HG03175 (cell line): Measurements from ENCODE around the gene PCSK6.
"Not testable (repeated sequence)": the region's sequence is repeated elsewhere in the genome, so short reads cannot be mapped to it uniquely, and the experiment has no call there.

Source experiments
- ATAC-seq: cut with Tn5 transposase; IDR thresholded peaks from one replicate; pipeline ENCODE4 v1.9.1; 2021; ENCODE audit warnings: mild to moderate bottlenecking, moderate library complexity; ENCODE audit not compliant: unreplicated experiment

Gene PCSK6

DNA sequence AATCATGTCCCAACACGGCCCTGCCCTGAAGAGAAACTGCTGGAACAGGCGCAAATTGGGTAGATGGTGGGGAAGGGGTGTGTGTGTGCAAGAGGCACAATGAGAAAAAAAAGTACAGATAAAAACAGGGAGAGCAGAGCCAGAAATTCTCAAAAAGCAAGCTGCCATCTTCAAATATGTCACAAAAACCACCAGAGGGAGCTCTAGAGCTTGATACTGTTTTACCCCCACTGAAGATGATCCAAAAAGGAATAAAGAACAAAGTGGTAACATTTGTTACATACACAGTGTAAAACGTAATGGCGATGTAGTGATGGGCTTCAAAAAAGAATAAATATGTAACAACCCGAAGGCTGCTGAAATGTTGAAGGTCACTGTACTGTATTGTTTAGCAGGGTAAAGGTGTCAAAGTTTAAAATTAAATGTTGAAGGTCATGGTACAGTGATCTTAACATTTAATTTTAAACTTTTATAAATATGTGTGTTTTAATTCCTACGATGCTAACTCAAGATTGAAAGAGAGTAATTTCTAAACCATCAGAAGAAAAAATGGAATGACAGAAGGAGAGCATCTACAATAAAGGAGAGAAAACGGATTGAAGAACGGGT lies 200.5 kb downstream of the PCSK6 start:
- ATAC-seq: no peak

DNA sequence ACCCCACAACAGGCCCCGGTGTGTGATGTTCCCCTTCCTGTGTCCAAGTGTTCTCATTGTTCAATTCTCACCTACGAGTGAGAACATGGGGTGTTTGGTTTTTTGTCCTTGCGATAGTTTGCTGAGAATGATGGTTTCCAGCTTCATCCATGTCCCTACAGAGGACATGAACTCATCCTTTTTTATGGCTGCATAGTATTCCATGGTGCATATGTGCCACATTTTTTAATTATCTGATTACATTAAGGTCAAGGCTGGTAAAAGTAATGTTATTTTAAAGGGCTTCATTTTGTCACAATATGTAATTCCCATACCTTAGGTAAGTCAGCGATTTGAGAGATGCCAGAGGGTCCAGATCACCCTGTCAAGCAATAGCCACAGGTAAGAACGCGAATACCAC lies 202.2 kb downstream of the PCSK6 start:
- ATAC-seq: not testable (repeated sequence)

DNA sequence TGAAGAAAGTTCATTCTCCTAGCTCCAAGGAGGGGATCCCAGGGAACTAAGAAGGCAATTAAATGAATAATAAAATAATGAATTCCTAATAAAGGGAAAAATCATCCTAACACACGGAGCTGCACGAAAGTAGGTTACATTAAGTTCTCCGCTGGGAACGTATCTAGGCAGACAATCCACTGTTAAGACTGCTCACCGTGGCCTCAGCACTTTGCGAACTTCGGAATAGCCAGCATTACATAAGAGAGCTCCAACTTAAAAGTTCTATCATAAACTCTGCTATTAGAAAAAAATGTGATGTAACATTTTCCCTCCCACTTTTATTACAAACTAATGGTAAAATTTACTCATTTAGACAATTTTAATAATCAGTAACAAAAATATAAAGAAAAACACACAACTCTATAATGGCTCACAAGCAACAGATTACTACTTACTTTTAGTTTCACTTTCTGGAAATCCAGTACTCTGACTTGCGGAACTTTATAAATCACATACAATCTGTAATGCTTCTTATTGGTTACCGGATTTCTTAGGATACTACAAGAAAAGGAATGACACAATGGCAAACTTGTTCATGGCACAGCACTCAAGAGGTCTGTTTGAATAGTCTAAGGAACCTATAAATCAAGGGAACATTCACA lies 202.9 kb downstream of the PCSK6 start:
- ATAC-seq: no peak

DNA sequence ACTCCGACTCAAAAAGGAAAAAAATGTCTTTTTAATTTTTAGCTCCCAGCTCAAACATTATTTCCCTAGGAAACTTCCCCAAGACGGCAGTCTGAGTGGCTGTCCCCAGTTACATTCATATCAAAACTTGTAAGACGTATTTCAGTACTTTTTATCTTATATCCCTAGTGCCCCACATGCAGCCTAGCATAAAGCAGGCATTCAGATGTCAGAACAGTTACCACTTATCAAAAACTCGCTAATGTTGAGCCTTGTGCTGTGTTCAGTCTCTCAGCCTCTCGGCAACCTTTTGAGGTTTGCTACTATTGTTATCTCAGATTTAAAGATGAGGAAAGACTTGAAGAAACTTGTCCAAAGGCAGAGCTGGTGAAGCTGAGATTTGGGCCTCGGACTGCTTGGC lies 205.6 kb downstream of the PCSK6 start:
- ATAC-seq: no peak

DNA sequence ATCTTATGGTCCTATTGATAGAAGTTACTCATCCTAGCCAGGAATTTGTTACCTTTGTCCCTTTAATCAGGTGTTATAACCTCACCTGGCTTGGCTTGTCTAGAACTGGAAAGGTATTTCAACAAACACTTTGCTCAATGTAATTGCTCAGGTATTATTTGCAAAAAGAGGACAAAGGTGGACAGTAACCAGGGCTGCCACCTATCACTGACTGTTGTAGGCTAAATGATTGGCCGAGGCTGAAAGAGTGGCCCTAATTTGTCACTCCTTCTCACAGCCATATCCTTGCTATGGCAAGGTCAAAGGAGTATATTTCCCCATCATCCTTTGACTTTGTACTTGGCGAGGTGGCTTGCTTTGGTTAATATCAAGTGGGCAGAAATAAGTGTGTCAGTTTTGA lies 209.5 kb downstream of the PCSK6 start:
- no peak for ATAC-seq

DNA sequence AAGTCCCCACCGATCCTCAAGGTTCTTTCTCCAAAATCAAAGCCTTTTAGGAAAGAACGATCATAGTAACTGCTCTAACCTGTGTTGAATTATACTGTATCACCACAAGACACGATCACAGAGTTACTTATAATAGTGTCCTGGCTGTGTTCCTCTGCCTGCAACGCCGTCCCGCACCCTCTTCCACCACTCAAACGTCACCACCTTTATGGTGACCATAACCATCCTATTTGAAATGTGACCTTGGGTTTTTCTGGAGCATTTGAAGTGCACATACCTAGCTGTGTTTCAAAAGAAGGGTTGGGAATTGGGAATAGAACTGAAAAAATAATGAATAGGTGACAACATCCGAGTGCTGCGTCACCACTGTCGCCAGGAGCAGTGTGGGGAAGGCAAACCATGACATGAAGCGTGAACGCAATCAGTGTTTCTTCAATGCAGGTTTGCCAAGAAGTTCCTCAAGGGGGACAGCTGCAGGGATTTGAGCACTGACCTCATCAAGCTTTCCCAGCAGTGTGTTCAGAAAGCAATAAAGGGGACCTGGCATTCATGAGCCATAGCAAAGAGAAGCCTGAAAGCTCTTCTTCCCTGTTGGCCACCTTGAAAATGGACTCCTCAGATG lies 211.5 kb downstream of the PCSK6 start:
- no peak for ATAC-seq

DNA sequence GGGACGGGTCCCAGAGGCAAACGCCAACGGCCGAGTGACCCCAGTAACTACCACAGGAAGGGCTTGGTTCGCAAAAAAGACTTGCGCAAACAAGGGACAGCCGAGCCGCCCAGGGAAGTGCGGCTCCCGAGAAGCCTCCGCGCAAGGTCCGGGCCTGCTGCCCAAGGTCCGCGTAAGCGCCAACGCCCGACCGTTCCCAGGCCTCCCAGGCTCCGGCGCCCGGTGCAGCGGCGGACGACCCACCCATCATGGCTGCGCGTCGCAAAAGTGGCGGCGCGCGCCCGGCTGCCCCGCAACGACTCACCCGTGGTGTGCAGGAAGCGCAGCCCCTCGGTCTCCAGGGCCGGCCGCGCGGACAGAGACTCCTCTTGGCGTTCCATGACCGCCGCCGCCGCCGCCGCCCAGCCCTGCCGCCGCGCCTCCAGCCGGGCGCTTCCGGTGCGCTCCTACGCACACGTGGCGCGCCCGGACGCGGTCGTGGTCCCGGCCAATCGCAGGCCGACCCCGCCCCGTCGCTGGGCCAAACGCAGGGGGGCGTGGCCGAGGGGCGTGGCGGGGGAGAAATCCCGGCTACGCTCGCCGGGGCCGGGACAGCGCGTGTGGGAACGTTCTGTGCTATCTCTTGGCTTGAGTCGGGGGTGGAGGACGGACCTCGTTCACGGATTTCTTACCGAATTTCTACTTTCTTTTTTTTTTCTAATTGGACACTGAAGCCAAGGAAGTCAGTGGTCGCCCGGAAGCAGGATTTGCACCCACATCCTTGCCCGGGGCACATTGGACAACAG lies 212.3 kb downstream of the PCSK6 start, which contains the start of gene SELENOS:
TSS of gene SELENOS (minus strand) at position 448 of the 785 bp plus-strand sequence. CDS start at position 380, 68 bp downstream.
- peak; percentile 93 for ATAC-seq

DNA sequence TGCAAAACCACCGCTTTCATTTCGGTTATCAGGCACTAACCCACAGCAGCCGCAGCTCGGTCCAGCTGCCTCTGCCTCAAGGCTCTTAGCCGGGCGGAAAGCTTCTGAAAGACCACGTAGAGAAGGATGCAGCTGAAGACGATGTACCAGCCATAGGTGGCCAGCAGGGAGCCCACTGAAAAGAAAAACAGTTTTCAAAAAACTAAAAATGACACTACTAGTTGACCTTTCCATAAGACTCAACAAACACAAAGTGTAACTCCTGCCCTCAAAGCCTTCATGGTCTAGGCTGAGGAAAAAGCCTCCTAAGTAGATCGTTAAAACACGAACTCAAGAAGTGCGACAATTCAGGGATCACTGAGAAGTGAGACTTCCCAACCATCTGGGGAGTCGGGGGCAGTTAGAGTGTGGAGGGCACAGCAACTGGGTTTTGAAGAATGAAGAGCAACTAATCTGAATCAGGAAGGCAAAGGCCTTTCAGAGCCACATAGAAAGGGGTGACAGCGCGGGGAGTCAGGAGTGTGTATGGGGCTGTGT lies 212.9 kb downstream of the PCSK6 start:
- ATAC-seq: peak; percentile 52

DNA sequence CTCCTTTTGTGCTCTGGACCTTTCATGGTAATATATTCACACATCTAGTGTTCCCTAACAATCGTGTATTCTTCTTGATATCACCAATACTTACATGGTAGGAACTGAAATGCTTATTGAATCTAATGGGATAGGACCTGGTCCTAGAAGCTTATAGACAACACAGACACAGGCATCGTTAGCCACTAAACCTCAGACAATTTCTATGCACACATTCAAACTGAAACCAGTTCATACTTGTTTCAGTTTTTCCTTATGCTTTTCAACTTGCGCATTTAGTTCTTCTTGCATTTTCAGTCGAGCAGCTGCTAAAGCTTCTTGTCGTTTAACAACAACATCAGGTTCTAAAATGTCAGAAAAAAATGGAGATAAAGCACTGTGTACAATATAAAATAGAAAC lies 214.5 kb downstream of the PCSK6 start:
- ATAC-seq: no peak

DNA sequence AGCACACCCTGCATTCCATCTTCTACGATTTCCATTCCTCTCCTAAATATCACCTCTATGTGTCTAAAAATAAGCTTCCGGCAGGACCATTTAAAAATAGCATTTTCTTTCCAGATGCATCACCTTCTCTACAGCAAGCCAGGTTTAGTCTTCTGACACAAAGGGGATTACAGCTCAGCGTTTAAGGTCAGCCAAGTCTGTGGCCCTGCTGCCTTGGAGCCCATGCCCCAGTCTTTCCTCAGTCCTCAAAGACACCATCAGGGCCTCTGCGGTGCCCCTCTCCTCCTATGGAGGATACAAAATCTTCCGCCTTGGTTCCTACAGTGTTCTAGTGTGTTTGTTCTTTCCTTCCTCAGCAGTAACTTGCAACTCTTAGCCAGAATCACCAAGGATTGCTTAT lies 216.0 kb downstream of the PCSK6 start:
- no peak for ATAC-seq

DNA sequence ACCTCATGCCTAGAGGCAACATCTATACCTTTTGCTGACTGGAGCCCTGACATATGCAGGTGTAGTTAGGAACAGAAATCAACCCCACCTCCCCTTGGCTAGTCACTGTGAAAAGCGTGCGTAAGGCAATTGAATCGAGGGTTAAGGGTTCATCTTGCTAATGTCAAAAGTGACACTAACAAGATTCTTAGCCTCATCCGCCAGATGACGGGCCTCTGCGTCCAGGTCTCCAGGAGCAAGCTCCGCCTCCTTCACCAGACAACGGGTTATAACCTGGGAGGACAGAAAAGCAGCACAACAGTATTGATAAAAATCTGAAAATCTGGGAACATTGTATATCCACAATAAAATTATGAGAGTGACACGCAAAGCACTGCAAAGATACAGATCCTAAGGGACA lies 216.9 kb downstream of the PCSK6 start:
- no peak for ATAC-seq

DNA sequence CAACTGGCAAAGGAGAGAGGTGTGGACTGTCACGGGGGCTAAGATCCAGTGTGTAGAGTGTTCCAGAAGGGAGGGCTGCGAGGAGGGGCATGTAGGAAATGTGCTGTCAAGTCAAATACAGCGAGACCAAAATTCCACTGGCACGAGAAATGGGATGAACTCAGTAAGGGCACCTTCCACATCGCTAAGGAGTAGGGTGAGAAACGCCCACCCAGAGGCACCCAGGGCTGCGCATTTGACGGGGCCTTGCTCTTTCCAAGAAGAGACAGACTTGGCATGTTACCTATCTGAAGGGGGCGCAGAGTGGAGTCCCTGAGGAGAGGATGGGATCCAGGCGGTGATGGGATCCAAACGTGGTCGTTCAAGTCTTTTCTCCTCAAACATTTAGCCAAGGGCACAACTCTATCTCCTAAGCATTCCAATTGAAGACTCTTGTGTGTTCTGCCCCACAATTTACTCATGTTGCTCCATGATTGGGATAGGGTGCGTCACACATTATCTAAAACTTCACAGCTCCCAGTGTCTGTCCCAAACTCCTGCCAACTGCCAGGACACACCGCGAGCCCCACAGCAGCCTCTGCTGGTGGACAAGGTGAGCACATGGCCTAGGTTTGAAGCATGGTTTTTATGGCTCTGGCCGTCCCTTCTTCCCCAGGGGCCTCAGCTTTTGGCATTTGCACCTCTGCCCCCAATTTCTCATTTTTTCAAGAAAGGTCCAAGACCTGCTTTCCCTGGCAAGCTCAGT lies 219.9 kb downstream of the PCSK6 start:
- no peak for ATAC-seq

DNA sequence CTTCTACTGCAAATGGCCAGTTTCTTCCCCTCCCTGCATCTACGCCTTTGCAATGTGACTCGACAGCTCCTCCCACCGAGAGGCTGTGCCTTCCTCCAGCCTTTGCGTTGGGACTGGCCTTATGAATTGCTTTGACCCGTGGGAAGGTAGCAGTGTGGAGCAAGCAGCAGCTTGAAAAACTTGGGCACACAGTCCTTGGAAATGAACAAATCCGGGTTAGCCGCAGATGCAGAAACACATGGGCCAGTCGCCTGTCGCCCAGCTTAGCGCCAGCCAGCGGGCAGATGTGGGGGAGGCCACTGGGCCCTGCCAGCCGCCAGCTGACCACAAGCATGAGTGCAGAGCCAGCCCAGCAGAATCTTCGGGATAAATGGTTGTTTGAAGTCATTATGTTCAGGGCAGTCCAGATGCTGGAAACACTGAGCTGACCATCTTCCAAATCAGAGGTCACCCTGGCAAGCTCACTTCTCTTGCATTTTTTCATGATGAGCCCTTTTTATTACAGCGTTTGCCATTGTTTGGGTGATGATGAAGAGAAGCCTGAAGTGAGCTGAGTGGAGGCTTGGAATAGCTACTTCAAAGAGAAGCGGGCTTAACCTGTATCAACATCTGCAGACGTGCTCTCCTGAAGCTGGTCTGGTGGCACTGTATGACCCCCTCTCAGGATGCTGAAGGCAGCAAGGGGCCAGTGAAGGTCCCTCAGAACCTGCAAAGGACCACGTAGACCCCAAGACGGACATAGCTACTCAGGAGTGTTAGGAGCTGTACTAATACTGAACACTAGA lies 222.0 kb downstream of the PCSK6 start:
- no peak for ATAC-seq

DNA sequence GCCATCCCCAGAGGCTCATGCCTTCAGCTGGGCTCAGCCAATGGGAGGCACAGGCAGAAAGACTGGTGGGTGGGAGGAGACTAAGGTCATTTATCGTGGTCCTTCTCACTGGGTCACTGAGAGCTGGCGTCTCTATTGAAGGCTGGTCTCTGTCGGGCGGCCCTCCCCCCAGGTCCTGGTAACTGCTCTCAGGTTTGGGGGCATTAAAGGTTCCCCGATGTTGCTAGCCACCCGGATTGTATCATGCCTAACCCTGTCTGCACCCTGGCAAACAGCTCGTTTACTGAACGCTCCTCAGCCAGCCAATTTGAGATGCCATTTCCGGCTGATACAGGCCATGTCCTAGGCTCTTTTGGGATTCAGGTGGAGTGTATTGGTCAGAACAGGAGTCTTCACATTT lies 222.7 kb downstream of the PCSK6 start:
- no peak for ATAC-seq

DNA sequence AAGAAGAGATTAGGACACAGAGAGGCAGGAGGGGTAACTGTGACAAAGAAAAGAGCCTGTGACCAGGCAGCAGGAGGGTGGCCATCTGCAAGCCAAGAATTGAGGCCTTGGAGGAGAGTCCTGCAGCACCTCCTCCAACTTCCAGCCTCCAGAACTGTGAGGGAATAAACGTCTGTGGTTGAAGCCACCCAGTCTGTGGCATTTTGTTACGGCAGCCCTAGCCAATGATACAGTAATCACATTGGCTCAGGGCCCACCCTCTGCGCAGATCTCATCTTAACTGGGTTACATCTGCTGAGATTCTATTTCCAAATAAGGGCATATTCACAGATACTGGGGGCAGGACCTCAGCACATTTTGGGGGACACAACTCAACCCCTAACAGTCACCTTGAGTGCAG lies 223.5 kb downstream of the PCSK6 start:
- no peak for ATAC-seq

DNA sequence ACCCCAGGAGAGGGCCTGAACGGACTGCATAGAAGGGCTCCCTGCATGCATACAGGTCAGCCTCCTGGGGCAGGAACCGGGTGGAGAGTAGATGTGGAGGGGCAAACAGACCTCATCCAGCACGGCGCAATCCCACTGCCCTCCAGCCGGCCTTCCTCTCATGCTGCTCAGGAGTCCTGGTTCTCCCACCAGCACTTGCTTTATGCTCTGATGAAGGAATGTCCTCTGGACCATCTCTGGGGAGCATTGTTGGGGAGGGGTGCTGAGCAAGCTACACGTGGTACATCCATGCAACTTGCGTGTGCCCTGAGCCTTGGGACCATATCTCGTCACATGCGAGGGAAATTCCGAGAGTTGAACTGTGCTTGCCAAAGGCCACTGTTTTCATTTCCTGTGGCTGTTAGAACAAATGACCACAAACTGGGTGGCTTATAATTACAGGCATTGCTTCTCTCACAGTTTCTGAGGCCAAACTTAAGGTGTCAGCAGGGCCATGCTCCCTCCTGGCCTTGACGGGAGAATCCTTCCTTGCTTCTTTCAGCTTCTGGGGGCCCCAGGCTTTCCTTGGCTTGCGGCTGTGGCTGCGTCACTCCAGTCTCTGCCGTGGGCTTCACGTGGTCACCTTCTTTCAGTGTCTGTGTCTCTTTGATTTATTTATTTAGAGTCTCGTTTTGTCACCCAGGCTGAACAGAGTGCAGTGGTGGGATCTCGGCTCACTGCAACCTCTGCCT lies 224.4 kb downstream of the PCSK6 start:
- ATAC-seq: no peak

DNA sequence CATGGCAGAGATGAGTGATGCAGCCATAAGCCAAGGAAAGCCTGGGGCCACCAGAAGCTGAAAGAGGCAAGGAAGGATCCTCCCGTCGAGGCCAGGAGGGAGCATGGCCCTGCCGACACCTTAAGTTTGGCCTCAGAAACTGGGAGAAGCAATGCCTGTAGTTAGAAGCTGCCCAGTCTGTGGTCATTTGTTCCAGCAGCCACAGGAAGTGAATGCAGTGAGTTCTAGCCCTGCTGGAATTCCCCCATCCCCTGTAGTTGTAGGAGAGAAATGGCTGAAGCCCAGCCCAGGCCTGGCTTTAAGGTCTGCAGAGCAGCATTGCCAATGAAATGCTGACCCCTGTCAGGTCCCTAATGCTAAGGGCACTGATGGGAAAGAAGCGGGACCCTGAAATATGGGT lies 225.5 kb downstream of the PCSK6 start:
- no peak for ATAC-seq

DNA sequence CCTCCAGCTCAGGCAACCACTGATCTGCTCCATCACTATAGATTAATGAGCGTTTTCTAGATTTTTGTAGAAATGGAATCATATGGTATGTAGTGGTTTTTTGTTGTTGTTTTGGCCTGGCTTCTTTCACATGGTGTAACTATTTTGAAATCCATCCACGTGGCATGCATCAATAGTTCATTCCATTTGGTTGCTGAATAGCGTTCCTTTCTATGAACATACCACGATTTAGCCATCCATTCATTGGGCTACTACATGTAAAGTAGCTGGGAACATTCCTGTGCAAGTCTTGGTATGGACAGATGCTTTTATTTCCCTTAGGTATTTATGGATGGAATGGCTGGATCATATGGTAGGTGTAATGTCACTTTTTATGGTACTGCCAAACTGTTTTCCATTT lies 227.0 kb downstream of the PCSK6 start:
- ATAC-seq: no peak
